Progenitor cell of endocrine pancreas (in vitro differentiated cells): ENCODE measurements around the gene EEFSEC. TPM values are rescaled to one million over a fixed set of nuclear protein-coding genes. Genes with fewer than 3 reads are reported as not detected.

Source experiments
- DNase-seq: peaks from one replicate; pipeline ENCODE4 v3.0.0; 2021; ENCODE audit warnings: low spot score; ENCODE audit not compliant: unreplicated experiment
- H3K27ac Mint-ChIP-seq: 2 replicates; pipeline ENCODE4 v1.8.0; 2021; ENCODE audit warnings: mild to moderate bottlenecking, moderate library complexity, mixed read lengths
- H3K27me3 Mint-ChIP-seq: 2 replicates; pipeline ENCODE4 v1.8.0; 2021; ENCODE audit warnings: mixed read lengths
- H3K36me3 Mint-ChIP-seq: 2 replicates; pipeline ENCODE4 v1.8.0; 2022; ENCODE audit warnings: mixed read lengths; ENCODE audit not compliant: insufficient read depth
- H3K4me1 Mint-ChIP-seq: 2 replicates; pipeline ENCODE4 v1.8.0; 2021; ENCODE audit warnings: low read depth, mixed read lengths
- H3K4me3 Mint-ChIP-seq: 2 replicates; pipeline ENCODE4 v1.8.0; 2021; ENCODE audit warnings: low read depth, mild to moderate bottlenecking, moderate library complexity, mixed read lengths
- H3K9me3 Mint-ChIP-seq: 2 replicates; pipeline ENCODE4 v1.8.0; 2021; ENCODE audit warnings: low read depth, mixed read lengths
- CTCF ChIP-seq: fragments of 200-600 bp; sonication (generic); IDR thresholded peaks from one replicate; pipeline ENCODE4 v1.5.0; 2021; ENCODE audit warnings: antibody characterized with exemption, mild to moderate bottlenecking; ENCODE audit not compliant: unreplicated experiment
- total RNA-seq: library from RNA; stranded (reverse); gene quantifications from 2 replicates; pipeline ENCODE4 v1.2.1, GENCODE V29; 2021

The EEFSEC gene
- total RNA-seq, 1 donor from 2014 or later, result 11.8 TPM

DNA sequence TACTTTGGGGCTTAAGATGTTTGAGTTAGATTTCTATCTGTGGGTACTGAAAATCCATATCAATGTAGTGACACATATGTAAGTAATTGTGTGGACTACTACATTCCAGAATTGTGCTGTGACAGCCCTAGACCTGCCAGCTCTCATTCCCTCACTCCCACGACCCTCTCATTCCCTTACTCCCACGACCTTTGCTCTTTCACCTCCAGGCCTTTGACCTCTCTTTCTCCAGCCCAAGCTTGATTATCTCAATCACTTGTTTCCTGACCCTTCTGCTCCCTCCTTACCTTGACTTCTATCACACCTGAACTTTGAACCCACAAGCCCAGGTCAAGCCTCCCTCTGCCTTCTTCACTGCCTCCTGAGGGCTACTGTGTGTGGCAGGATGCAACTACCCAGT lies 26.0 kb upstream of the EEFSEC start:
- Mint-ChIP-seq H3K27ac (no peak overlapping the region), H3K9me3 (peaks cover 3% of the 10 kb centered on the region), H3K27me3 (peaks cover 4% of the 10 kb centered on the region), H3K4me1 (peaks cover 10% of the 10 kb centered on the region), H3K36me3 (no peaks in the 10 kb centered on the region), H3K4me3 (no peak overlapping the region)
- TF ChIP-seq CTCF, result no peak
- no peak for DNase-seq

DNA sequence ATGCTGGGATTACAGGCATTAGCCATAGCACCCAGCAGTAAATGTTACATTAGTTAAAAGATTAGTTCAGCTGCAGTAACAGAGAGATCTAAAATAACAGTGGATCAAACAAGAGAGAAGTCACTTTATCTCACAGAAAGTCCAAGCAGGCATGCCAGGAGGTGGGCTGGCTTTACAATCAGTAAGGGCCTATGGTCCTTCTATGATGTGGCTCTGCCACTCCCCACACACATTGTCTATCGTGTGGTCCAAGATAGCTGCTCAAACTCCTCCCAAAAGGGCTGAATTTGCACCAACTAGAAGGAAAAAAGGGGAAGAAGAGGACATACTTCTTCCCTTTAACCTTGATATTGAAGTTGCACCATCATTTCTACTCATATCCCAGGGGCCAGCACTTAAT lies 25.0 kb upstream of the EEFSEC start:
- Mint-ChIP-seq H3K4me3 (no peak overlapping the region), H3K27ac (no peak overlapping the region), H3K27me3 (peaks cover 4% of the 10 kb centered on the region), H3K9me3 (peaks cover 3% of the 10 kb centered on the region), H3K36me3 (no peaks in the 10 kb centered on the region), H3K4me1 (peaks cover 6% of the 10 kb centered on the region)
- no peak for DNase-seq
- TF ChIP-seq CTCF, result no peak

GRCh38 chr3:128131897-128132646 lies 21.2 kb upstream of the EEFSEC start:
- H3K9me3 Mint-ChIP-seq, result peaks cover 3% of the 10 kb centered on the region
- peaks cover 3% of the 10 kb centered on the region for H3K4me1 Mint-ChIP-seq
- H3K36me3 Mint-ChIP-seq, result peaks cover 2% of the 10 kb centered on the region
- TF ChIP-seq CTCF, result no peak
- H3K4me3 Mint-ChIP-seq, result no peak overlapping the region
- peaks cover 13% of the 10 kb centered on the region for H3K27me3 Mint-ChIP-seq
- no peak for DNase-seq
- no peak overlapping the region for H3K27ac Mint-ChIP-seq

GRCh38 chr3:128133273-128133883 lies 19.9 kb upstream of the EEFSEC start:
- TF ChIP-seq CTCF, result peak; percentile 67
- no peaks in the 10 kb centered on the region for H3K4me1 Mint-ChIP-seq
- peak; percentile 20 for DNase-seq

DNA sequence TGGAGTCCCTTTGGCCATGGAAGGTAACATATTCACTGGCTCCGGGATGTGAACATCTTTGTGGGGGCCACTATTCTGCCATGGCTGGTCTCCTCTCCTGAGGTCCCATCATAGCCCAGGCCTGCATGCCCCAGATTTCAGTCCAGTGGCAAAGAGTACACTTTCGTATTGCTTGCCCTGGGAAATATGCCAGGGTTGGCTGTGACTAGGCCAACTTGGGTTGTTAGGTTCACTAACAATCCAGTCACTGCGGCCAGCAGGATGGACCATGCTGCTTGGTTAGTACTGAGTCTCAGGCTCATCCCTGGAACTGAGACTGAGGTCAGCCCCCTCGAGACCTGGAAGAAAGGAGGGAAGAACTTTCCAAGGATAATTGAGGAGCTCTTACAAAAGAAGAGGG lies 9.8 kb upstream of the EEFSEC start:
- Mint-ChIP-seq H3K4me1 (no peaks in the 10 kb centered on the region), H3K9me3 (no peaks in the 10 kb centered on the region), H3K27ac (no peak overlapping the region), H3K4me3 (no peak overlapping the region), H3K36me3 (no peaks in the 10 kb centered on the region), H3K27me3 (peaks cover 37% of the 10 kb centered on the region)
- no peak for TF ChIP-seq CTCF
- DNase-seq, result no peak

More at GRCh38 chr3:128133273-128133883, 19.9 kb upstream of the EEFSEC start:
- H3K4me3 Mint-ChIP-seq, result no peak overlapping the region
- peaks cover 2% of the 10 kb centered on the region for H3K36me3 Mint-ChIP-seq
- H3K27ac Mint-ChIP-seq, result no peak overlapping the region
- H3K27me3 Mint-ChIP-seq, result peaks cover 26% of the 10 kb centered on the region
- peaks cover 3% of the 10 kb centered on the region for H3K9me3 Mint-ChIP-seq
